Measurements from ENCODE around the gene ZNF831.

GRCh38 chr20:59195316-59195993 is 31.8 kb downstream of the ZNF831 start:
- TF ChIP-seq CTCF (IDR thresholded peaks at IDR 0.05): no peak
- TF ChIP-seq POLR2A (IDR thresholded peaks at IDR 0.05): no peak

Measured in heart left ventricle (tissue), 13 donors.